Dermis microvascular lymphatic vessel endothelial cell (primary cell): ENCODE data around the gene UQCRFS1. TPM values are rescaled to one million over a fixed set of nuclear protein-coding genes. Genes with fewer than 3 reads are reported as not detected.
"Not testable (repeated sequence)": the region's sequence is repeated elsewhere in the genome, so short reads cannot be mapped to it uniquely, and the experiment has no call there.

Experiments
- DNase-seq, 2 donors: peaks; one replicate each; pipeline versions ENCODE4 v3.0.0 to v3.0.0-alpha.2; 2010; ENCODE audit warnings: low read depth in 2 of 2
- total RNA-seq: library from RNA; depleted of rRNA; stranded (reverse); fragments of >200 nt; gene quantifications from 2 replicates; pipeline ENCODE4 v1.2.1, GENCODE V29; 2014

Gene UQCRFS1
- total RNA-seq: 30.2 and 33.1 TPM in 2 replicates

GRCh38 chr19:29212648-29213573, at the start of gene UQCRFS1:
UQCRFS1 (minus strand) TSS chr19:29213151; CDS start chr19:29213118, 33 bp downstream.
- DNase-seq: peak; percentile 85 to 95

- DNase-seq: no peak
Observed at GRCh38 chr19:29262085-29262484, 49.1 kb upstream of the UQCRFS1 start.

GRCh38 chr19:29260477-29261317, 47.7 kb upstream of the UQCRFS1 start:
- DNase-seq: no peak

- no peak for DNase-seq
Observed at GRCh38 chr19:29259867-29260281, 46.9 kb upstream of the UQCRFS1 start.

GRCh38 chr19:29259153-29259552, 46.2 kb upstream of the UQCRFS1 start:
- no peak for DNase-seq

- DNase-seq: no peak
Observed at GRCh38 chr19:29256516-29256915, 43.6 kb upstream of the UQCRFS1 start.

- DNase-seq: no peak
Observed at GRCh38 chr19:29255912-29256311, 43.0 kb upstream of the UQCRFS1 start.

GRCh38 chr19:29255006-29255405, 42.1 kb upstream of the UQCRFS1 start:
- no peak for DNase-seq

GRCh38 chr19:29249798-29250197, 36.8 kb upstream of the UQCRFS1 start:
- DNase-seq: not testable (repeated sequence)

GRCh38 chr19:29248332-29248844, 35.4 kb upstream of the UQCRFS1 start:
- no peak for DNase-seq

- no peak for DNase-seq
Observed at GRCh38 chr19:29247872-29248271, 34.9 kb upstream of the UQCRFS1 start.

- no peak for DNase-seq
Observed at GRCh38 chr19:29247471-29247870, 34.5 kb upstream of the UQCRFS1 start.

- no peak for DNase-seq
Observed at GRCh38 chr19:29247051-29247450, 34.1 kb upstream of the UQCRFS1 start.

- DNase-seq: no peak
Observed at GRCh38 chr19:29245215-29245614, 32.3 kb upstream of the UQCRFS1 start.

- no peak for DNase-seq
Observed at GRCh38 chr19:29241324-29241723, 28.4 kb upstream of the UQCRFS1 start.

GRCh38 chr19:29239213-29239776, 26.3 kb upstream of the UQCRFS1 start:
- no peak for DNase-seq

GRCh38 chr19:29233591-29233990, 20.6 kb upstream of the UQCRFS1 start:
- DNase-seq: no peak

- DNase-seq: no peak
Observed at GRCh38 chr19:29232315-29232852, 19.4 kb upstream of the UQCRFS1 start.

GRCh38 chr19:29231306-29231705, 18.4 kb upstream of the UQCRFS1 start:
- not testable (repeated sequence) for DNase-seq

- DNase-seq: no peak
Observed at GRCh38 chr19:29217616-29218015, 4.7 kb upstream of the UQCRFS1 start.

- DNase-seq: no peak
Observed at GRCh38 chr19:29216021-29216420, 3.1 kb upstream of the UQCRFS1 start.
